Upper lobe of left lung (tissue), 6 donors: Measurements from ENCODE around the gene DPCD. TPM values are rescaled to one million over a fixed set of nuclear protein-coding genes. Genes with fewer than 3 reads are reported as not detected.

Experiments used
- ATAC-seq, 2 donors: fragments of 200-7000 bp; cut with Tn5 transposase; one replicate each; pipeline ENCODE4 v1.9.1; 2022; ENCODE audit warnings: mild to moderate bottlenecking in 2 of 2, moderate library complexity in 2 of 2; ENCODE audit not compliant: low FRiP score in 2 of 2
- DNase-seq, 2 donors: peaks; one replicate each; pipeline ENCODE4 v3.0.0-alpha.2; 2019 to 2020
- H3K27ac ChIP-seq, 4 donors: fragments of 200-600 bp; sonication (generic); one replicate each; pipeline ENCODE4 v1.5.1; 2016 to 2019
- H3K27me3 ChIP-seq, 4 donors: fragments of 200-600 bp; sonication (generic); one replicate each; pipeline ENCODE4 v1.5.1; 2017 to 2019
- H3K36me3 ChIP-seq, 4 donors: fragments of 200-600 bp; sonication (generic); one replicate each; pipeline ENCODE4 v1.5.1; 2016 to 2019
- H3K4me1 ChIP-seq, 4 donors: fragments of 200-600 bp; sonication (generic); one replicate each; pipeline ENCODE4 v1.5.1; 2018 to 2019
- H3K4me3 ChIP-seq, 4 donors: fragments of 200-600 bp; sonication (generic); one replicate each; pipeline ENCODE4 v1.5.1; 2017 to 2019; ENCODE audit warnings: mild to moderate bottlenecking in 2 of 4, moderate library complexity in 1 of 4
- H3K9me3 ChIP-seq, 4 donors: fragments of 200-600 bp; sonication (generic); one replicate each; pipeline ENCODE4 v1.5.1; 2018 to 2019
- EP300 ChIP-seq, 4 donors: sonication (generic); formaldehyde crosslinking; IDR thresholded peaks; one replicate each; pipeline ENCODE4 v1.5.1; 2017; ENCODE audit warnings: antibody characterized with exemption in 4 of 4, control low read depth in 2 of 4
- POLR2A ChIP-seq, 4 donors: fragments of 450-650 bp; IDR thresholded peaks; one replicate each; pipeline ENCODE4 v1.5.1; 2016 to 2017; ENCODE audit warnings: antibody characterized with exemption in 4 of 4, mild to moderate bottlenecking in 2 of 4
- POLR2AphosphoS5 ChIP-seq, 2 donors: sonication (generic); formaldehyde crosslinking; IDR thresholded peaks; one replicate each; pipeline ENCODE4 v1.5.1; 2017; ENCODE audit warnings: antibody characterized with exemption in 2 of 2
- WGBS, 2 donors: methylation state at CpG; one replicate each; pipeline ENCODE4 v1.1.5; 2017 to 2018; 5-methylcytosine and 5-hydroxymethylcytosine counted together
- total RNA-seq, 6 donors: library from RNA; depleted of rRNA in 4 of 6; stranded (reverse); fragments of >200 nt in 4 of 6; gene quantifications; one replicate each; pipeline versions ENCODE4 v1.1.0 to v1.2.1, GENCODE V29; 2016 to 2021
- TF ChIP-seq, protein P1 (sequence below), 6 experiments: fragments of 450-650 bp in 4 of 6; fragments of 200-600 bp in 2 of 6; sonication (generic) in 2 of 6; IDR thresholded peaks; one replicate each; pipeline ENCODE4 v1.5.1; 2016 to 2019; ENCODE audit warnings: antibody characterized with exemption in 6 of 6
- donor health status: DM: no; HTN: no; CAD: no; lungs with moderate emphysema.
- donor health status: DM: no; HTN: yes; CAD: no; lungs with severe emphysema.

DPCD gene
- total RNA-seq, 6 donors from 2014 or later = 3.7 to 36.2 (median 15.1) TPM

DNA sequence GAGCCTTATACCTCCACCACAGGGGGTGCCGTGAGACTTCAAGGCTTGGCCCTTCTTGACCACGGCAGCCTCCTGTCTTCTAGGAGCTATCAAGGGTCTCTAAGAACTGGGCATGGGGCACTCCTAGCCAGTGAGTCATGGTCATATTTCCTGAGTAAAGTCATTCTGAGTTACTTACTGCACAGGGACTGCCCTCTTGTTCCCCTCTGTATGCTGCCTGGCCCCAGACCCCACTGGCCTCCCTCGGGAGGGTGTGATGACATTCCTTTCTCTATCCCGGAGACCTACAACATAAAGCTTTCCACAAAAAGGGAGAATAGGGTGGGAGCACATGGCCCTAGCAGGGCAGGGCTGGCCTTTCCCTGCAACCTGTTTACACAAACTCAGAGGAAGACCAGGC is 21.4 kb downstream of the DPCD start:
- no peak for TF ChIP-seq POLR2AphosphoS5 (IDR thresholded peaks at IDR 0.05)
- H3K36me3 ChIP-seq = peaks cover 12 to 79% (median 61%) of the 10 kb centered on the region in 4 donors
- ATAC-seq (no peak), DNase-seq (no peak)
- no peak overlapping the region for H3K27ac ChIP-seq
- H3K4me1 ChIP-seq = no peaks in the 10 kb centered on the region
- H3K27me3 ChIP-seq = no peaks in the 10 kb centered on the region
- H3K4me3 ChIP-seq = no peak overlapping the region
- WGBS, 2 donors = 82 to 84% methylated on average over 4 of the region's 4 CpGs
- no peaks in the 10 kb centered on the region for H3K9me3 ChIP-seq

DNA sequence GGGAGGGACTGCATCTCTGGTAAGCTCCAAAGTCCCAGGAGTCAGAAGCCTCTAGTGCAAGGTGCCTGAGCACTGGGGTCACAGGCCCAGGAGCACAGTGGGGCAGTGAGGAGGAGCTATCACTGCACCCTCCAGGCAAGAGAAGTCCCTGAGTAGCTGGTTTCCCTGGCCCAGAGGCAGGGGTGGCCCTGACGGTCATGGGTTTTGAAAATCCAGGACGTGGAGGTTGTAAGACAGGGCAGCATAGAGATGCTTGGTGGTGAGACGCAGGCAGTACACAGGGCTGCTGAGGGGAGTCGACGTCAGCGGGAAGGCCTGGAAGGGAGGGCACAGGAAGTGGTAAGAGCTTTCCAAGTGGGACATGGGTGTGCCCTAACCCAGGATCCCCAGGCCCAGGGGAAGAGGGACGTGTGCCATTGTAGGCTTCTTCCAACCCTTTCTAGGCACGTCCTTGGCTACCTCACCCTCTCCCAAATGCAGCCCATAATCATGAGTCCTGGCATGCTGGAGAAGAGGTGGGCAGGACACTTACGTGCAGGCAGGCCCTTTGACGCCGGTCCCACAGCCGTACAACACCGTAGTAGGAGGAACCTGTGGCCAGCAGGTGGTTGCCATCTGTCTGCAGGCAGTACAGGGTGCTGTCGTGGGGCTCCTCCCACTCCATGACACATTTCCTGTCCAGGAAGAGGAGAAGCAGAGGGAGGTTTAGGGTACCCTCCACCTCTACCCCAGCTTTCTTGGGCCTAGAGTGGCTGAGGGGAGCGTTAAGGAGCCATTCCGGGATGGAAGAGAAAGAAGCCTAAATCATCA is 23.2 kb downstream of the DPCD start:
- WGBS, 2 donors = 78 to 86% methylated on average over 16 of the region's 16 CpGs
- no peak for TF ChIP-seq POLR2A (IDR thresholded peaks at IDR 0.05)
- no peak for DNase-seq
- ATAC-seq = no peak
- Histone ChIP-seq H3K36me3 (peaks cover 12 to 64% (median 55%) of the 10 kb centered on the region in 4 donors), H3K9me3 (no peaks in the 10 kb centered on the region), H3K27ac (peak overlapping the region in 1 of 4 donors; percentile 10), H3K4me3 (no peak overlapping the region), H3K4me1 (no peaks in the 10 kb centered on the region), H3K27me3 (no peaks in the 10 kb centered on the region)

DNA sequence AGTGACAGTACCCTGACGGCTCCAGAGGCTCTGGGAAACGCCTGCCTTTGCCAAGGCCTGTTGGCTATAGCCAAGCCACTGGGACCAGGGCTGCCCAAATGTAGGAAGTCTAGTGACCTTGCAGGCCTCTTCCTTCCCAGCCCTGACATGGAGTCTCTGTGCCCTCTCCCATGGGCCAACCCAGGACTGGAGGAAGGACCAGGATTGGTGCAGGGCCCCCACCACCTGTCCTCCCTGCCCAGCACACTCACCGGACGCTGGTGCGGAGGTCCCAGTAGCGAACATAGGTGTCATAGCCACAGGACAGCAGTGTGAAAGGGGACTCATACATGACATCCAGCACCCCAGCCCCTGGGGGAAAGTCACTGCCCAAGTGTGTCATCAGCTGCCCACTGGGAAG is 24.0 kb downstream of the DPCD start:
- Histone ChIP-seq H3K9me3 (no peaks in the 10 kb centered on the region), H3K36me3 (peaks cover 12 to 64% (median 56%) of the 10 kb centered on the region in 4 donors), H3K4me3 (no peak overlapping the region), H3K4me1 (no peaks in the 10 kb centered on the region), H3K27me3 (no peaks in the 10 kb centered on the region), H3K27ac (peak overlapping the region in 1 of 4 donors; percentile 10)
- TF ChIP-seq, protein P1, sequence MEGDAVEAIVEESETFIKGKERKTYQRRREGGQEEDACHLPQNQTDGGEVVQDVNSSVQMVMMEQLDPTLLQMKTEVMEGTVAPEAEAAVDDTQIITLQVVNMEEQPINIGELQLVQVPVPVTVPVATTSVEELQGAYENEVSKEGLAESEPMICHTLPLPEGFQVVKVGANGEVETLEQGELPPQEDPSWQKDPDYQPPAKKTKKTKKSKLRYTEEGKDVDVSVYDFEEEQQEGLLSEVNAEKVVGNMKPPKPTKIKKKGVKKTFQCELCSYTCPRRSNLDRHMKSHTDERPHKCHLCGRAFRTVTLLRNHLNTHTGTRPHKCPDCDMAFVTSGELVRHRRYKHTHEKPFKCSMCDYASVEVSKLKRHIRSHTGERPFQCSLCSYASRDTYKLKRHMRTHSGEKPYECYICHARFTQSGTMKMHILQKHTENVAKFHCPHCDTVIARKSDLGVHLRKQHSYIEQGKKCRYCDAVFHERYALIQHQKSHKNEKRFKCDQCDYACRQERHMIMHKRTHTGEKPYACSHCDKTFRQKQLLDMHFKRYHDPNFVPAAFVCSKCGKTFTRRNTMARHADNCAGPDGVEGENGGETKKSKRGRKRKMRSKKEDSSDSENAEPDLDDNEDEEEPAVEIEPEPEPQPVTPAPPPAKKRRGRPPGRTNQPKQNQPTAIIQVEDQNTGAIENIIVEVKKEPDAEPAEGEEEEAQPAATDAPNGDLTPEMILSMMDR (IDR thresholded peaks at IDR 0.05) = no peak
- TF ChIP-seq EP300 (IDR thresholded peaks at IDR 0.05) = no peak
- TF ChIP-seq POLR2AphosphoS5 (IDR thresholded peaks at IDR 0.05) = no peak
- no peak for TF ChIP-seq POLR2A (IDR thresholded peaks at IDR 0.05)
- ATAC-seq = no peak
- DNase-seq = no peak
- WGBS, 2 donors = 93 to 98% methylated on average over 4 to 5 of the region's 6 CpGs

DNA sequence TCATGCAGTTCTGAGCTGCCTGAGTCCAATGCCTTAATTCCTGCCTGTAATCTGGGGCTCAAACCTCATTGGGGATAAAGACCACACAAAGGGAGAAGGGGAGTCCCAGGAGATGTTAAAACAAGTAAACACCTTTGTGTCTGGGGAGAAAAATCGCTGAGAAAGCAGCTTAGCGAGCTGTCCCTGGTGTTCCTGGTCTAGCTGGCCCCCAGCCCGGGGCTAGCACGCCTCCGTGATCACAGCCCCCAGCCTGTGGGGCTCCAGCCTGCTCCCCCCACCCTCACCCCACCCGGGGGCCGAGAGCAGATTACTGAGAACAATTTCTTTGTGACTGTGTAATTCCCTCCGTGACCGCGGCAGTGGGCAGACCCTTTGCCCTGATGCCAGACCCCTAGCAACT is 24.8 kb downstream of the DPCD start:
- no peak for DNase-seq
- peaks cover 10 to 60% (median 54%) of the 10 kb centered on the region in 4 donors for H3K36me3 ChIP-seq

DNA sequence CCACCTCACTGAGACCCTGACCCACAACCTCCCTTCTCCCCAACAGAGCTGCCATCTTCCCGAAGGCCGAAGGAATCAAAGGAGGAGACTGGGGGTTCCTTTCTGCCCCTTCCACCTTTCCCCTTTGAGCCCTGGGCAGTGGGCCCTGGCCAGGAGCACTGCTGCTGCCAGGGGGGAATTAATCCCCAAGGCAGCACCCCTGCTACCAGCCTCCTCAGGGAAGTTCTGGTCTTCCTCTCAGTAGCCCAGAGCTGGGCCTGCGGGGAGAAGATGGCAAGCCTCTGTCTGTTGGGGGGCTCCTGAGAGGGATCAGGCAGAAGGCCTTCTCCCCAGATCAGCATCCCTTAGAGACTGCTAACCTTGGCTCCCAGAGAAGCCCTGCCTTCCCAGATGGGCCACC is 25.5 kb downstream of the DPCD start:
- WGBS, 2 donors = 92 to 98% methylated on average over 3 of the region's 3 CpGs
- no peaks in the 10 kb centered on the region for H3K4me1 ChIP-seq
- H3K4me3 ChIP-seq = no peak overlapping the region
- DNase-seq = no peak
- no peak overlapping the region for H3K27ac ChIP-seq
- no peak for TF ChIP-seq EP300 (IDR thresholded peaks at IDR 0.05)
- TF ChIP-seq, protein P1 (IDR thresholded peaks at IDR 0.05) = no peak
- no peak for TF ChIP-seq POLR2A (IDR thresholded peaks at IDR 0.05)
- TF ChIP-seq POLR2AphosphoS5 (IDR thresholded peaks at IDR 0.05) = no peak
- H3K27me3 ChIP-seq = no peaks in the 10 kb centered on the region
- H3K36me3 ChIP-seq = peaks cover 5 to 57% (median 53%) of the 10 kb centered on the region in 4 donors
- H3K9me3 ChIP-seq = no peaks in the 10 kb centered on the region
- no peak for ATAC-seq

More for the DNA sequence above, 24.8 kb downstream of the DPCD start:
- TF ChIP-seq EP300 (IDR thresholded peaks at IDR 0.05) (no peak), POLR2AphosphoS5 (IDR thresholded peaks at IDR 0.05) (no peak), POLR2A (IDR thresholded peaks at IDR 0.05) (no peak)
- TF ChIP-seq, protein P1 (IDR thresholded peaks at IDR 0.05) = no peak
- 83 to 89% methylated on average over 8 to 10 of the region's 10 CpGs for WGBS, 2 donors
- Histone ChIP-seq H3K27me3 (no peaks in the 10 kb centered on the region), H3K4me1 (no peaks in the 10 kb centered on the region), H3K27ac (no peak overlapping the region), H3K4me3 (no peak overlapping the region), H3K9me3 (no peaks in the 10 kb centered on the region)
- no peak for ATAC-seq
